OCI-LY3 (cell line): Measurements from ENCODE around the gene CXCL3.

ENCODE experiments used
- CTCF ChIP-seq: fragments of 200-600, 300-600 bp; sonication (generic); IDR thresholded peaks from 2 replicates; pipeline ENCODE4 v1.5.1; 2014; ENCODE audit warnings: antibody characterized with exemption, low read length, low read depth
- EZH2phosphoT487 ChIP-seq: fragments of 200-600 bp; shearing (Covaris generic); IDR thresholded peaks from 2 replicates; pipeline ENCODE4 v1.6.1; 2018; ENCODE audit warnings: antibody characterized with exemption, mixed run types, low read depth

GRCh38 chr4:74038425-74039314, at the start of gene CXCL3:
- TF ChIP-seq CTCF = no peak
- no peak for TF ChIP-seq EZH2phosphoT487
